Kidney epithelial cell (primary cell): ENCODE measurements around the gene AK2. TPM values are rescaled to one million over a fixed set of nuclear protein-coding genes. Genes with fewer than 3 reads are reported as not detected.

Experiments used
- DNase-seq: peaks from one replicate; pipeline ENCODE4 v3.0.0-alpha.2; 2010; ENCODE audit warnings: low read depth
- H3K27me3 ChIP-seq: 2 replicates; pipeline ENCODE4 v1.6.0; 2011; ENCODE audit warnings: low read length; ENCODE audit not compliant: control insufficient read depth, insufficient read depth
- H3K36me3 ChIP-seq: 2 replicates; pipeline ENCODE4 v1.5.1; 2011; ENCODE audit warnings: low read length; ENCODE audit not compliant: control insufficient read depth, insufficient read depth
- H3K4me3 ChIP-seq: 2 replicates; pipeline ENCODE4 v1.5.1; 2011; ENCODE audit warnings: low read depth, mild to moderate bottlenecking, control low read depth, low read length
- total RNA-seq: library from RNA; depleted of rRNA; stranded (reverse); fragments of >200 nt; gene quantifications from 2 replicates; pipeline ENCODE4 v1.2.3, GENCODE V29; 2015
- TF ChIP-seq, protein P1 (sequence below): IDR thresholded peaks from 2 replicates; pipeline ENCODE4 v1.5.1; 2011; ENCODE audit warnings: mild to moderate bottlenecking, moderate library complexity, low read length, control low read depth, inconsistent platforms; ENCODE audit not compliant: insufficient read depth, poor library complexity, severe bottlenecking

AK2 gene
- total RNA-seq, 1 donor from 2014 or later: 161 TPM

DNA sequence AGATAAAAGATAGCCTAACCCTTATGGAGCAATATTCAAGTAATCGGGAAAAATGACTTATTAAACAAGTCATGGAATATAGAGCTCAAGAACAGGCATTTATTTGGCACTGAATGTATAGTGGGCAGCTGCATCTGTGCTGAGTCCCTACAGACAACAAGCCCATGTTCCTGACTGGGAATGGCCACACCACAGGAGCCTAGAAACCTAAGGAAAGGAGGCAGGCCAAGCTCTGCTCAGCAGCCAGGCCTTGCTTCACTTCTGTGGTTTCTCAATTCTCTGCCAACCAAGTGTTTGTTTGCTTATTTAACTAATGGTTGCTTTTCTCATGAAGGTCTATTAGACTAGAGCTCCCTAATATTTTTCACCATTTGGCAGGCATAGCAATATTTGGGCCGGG is 21.5 kb downstream of the AK2 start:
- DNase-seq: no peak
- TF ChIP-seq, protein P1, sequence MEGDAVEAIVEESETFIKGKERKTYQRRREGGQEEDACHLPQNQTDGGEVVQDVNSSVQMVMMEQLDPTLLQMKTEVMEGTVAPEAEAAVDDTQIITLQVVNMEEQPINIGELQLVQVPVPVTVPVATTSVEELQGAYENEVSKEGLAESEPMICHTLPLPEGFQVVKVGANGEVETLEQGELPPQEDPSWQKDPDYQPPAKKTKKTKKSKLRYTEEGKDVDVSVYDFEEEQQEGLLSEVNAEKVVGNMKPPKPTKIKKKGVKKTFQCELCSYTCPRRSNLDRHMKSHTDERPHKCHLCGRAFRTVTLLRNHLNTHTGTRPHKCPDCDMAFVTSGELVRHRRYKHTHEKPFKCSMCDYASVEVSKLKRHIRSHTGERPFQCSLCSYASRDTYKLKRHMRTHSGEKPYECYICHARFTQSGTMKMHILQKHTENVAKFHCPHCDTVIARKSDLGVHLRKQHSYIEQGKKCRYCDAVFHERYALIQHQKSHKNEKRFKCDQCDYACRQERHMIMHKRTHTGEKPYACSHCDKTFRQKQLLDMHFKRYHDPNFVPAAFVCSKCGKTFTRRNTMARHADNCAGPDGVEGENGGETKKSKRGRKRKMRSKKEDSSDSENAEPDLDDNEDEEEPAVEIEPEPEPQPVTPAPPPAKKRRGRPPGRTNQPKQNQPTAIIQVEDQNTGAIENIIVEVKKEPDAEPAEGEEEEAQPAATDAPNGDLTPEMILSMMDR: no peak
- Histone ChIP-seq H3K4me3 (no peak overlapping the region), H3K36me3 (no peaks in the 10 kb centered on the region), H3K27me3 (no peaks in the 10 kb centered on the region)

DNA sequence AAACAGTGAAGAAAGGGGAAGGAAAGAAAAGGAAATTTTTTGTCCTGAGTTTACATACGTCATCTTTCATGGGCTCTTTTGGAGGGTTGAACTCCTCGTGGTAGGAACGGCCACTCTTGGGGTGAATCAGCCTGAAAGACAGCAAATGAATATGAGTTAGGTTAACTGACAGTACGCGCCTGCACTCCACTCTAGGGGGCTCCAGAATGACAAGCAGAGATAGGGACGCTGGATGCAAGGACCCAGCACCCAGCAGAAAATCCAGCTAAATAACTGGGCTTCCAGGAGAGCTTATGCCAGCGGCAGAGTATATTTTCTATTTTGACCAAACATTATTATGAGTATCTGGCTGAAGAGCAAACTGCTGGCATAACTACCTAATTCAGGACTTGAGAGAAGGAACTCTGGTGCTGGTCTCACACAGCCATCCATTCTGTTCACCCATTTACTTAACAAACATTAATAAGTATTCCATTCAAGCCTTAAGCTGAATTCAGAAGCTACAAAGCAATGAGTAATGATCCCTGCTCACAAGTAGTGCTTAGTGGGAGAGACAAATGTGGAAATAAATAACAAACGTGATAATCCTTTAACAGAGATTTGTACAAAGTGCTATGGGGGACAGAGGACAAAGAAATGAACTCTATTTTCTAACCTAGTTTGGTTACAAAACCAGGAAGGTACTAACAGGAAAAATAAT is 22.1 kb downstream of the AK2 start:
- H3K36me3 ChIP-seq: no peaks in the 10 kb centered on the region
- no peak overlapping the region for H3K4me3 ChIP-seq
- H3K27me3 ChIP-seq: no peaks in the 10 kb centered on the region
- DNase-seq: no peak
- TF ChIP-seq, protein P1: no peak

DNA sequence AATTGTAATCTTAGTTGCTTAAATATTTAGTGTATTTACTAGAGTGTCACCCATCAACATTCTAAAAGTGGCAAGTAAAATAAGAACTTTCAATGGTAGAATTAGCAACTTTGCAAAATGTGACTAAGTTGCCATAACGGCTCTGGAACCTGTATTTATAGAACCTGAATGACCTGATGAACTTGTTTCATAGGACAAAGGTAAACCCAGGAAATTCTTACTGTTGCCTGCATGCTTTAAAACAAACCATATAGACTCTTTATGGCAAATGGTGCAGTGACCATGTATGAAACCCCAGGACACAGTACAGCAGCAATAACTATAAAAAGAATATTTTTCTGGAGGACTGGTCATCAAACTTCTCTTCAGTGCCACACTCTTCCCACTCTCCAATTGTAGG is 22.9 kb downstream of the AK2 start:
- no peak overlapping the region for H3K4me3 ChIP-seq
- H3K27me3 ChIP-seq: no peaks in the 10 kb centered on the region
- DNase-seq: no peak
- H3K36me3 ChIP-seq: no peaks in the 10 kb centered on the region
- TF ChIP-seq, protein P1: no peak

DNA sequence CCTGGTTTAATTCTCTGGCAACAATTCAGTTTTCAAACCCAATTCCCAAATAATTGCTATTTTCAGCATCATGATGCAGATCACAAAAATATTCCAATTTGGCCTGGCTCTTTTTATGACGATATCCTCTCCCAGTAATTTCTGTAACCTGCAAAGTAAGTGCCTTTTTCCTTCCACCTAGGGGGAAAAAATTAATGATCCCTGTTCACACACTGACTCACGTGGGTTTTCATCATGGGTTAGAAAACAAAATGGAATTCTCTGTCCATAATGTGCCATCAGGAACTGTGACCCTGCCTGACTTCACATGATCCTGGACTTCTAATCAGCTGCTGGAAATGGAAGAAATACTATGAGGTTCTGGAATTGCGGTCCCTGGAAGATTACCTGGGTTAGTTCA is 24.5 kb downstream of the AK2 start:
- Histone ChIP-seq H3K27me3 (no peaks in the 10 kb centered on the region), H3K36me3 (no peaks in the 10 kb centered on the region), H3K4me3 (no peak overlapping the region)
- TF ChIP-seq, protein P1: no peak
- no peak for DNase-seq

DNA sequence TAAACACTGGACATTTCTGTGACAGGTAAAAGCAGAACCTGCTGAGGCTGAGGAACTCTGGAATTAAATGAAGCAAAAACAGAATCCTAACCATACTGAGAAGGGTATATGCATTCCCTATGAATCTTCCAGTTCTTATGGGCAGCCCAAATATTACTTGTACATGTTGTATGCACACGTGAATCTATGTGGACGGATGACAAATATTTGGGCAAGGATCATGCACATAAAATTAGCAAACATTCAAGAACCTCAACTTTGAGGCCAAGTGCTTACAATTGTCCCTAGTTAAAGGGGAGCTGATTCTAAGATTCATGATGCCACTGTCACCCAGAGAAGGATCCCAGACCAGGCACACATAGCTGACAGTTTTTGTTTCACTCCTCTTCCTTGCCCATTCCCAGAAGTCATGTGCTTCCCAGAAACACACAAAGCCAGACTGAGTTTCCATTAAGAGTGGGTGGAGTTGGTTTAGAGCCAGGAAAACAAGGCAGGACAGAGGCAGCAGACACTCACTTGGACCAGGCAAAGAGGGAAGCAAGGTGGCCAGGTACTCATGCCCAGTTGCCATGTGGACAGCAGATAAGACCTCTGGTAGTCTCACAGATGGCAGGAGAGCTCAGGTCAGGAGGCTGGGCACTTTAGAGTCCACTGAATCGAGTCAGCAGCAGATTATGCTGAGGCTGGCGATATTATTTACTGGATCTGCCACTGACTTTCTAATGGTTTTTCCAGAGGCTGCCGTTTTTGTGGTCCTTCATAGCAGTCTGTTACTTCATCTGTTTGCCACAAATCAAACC is 25.6 kb downstream of the AK2 start:
- Histone ChIP-seq H3K4me3 (no peak overlapping the region), H3K36me3 (no peaks in the 10 kb centered on the region), H3K27me3 (no peaks in the 10 kb centered on the region)
- no peak for DNase-seq
- TF ChIP-seq, protein P1: no peak
